ENCODE measurements around the gene POLR1C. TPM values are rescaled to one million over a fixed set of nuclear protein-coding genes. Genes with fewer than 3 reads are reported as not detected.
"Not testable (repeated sequence)": the region's sequence is repeated elsewhere in the genome, so short reads cannot be mapped to it uniquely, and the experiment has no call there.

Gene POLR1C
- total RNA-seq, 1 donor from 2014 or later = 36.2 TPM

DNA sequence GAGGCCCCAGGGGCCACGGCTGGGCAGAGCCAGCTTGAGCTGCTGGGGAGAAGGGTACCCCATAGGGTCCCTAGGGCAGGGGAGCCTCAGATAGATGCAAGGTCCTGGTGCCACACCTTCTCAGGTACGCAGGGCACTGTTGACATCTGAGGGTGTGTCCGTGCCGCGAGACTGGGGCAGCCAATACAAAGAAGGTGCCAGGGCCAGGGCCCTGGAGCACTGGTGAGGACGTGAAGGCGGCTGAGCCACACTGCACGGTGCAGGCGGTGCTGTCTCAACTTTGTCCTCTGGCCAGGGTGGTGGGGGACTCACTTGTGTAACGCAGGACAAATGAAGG is 6.1 kb upstream of the POLR1C start:
- DNase-seq = no peak

DNA sequence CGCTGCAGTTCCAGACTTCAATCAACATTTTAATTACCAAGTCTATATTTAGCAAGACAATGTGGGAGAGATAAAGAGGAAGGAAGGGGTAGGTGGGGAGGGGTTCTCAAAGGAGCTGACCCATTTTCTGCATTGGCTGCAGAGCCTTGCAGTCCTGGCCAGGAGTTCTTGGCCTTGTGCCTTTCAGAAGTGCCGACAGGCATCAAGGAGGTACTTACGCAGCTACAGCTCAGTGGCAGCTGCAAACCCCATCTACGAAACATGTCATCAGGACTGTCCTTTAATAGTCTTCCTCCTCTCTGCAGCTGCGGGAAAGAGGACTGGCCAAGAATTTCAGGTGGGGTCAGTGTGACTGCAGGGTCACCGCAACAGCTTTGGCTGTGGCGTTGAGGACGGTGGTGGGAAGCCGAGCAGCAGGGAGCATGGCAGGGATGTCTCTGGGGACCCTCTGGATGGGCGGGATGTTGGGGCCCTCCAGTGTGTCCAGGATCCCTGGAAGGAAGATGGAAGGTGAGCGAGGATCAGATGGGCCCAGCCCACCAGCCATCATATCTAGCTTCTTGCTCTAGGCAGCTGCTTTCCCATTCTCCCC is 5.0 kb upstream of the POLR1C start:
- DNase-seq = no peak

DNA sequence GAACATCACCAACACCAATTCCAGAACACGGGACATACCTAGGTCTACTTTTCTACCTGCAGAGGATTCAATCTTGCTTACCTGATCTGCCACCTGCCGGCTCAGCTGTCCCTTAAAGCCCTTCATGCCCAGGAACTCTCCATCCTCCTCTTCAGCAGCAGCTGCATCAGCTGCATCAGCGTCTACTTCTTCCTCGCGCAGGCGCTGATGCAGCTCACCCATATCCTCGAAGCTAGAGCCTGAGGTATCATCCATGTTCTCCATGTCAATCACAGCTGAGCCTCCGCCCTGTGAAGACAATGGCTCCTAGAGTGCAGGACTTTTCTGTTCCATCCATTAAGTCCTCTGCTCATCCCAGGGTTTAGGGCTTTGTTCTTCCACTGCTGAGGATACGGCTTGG is 1.1 kb upstream of the POLR1C start:
- DNase-seq = no peak

DNA sequence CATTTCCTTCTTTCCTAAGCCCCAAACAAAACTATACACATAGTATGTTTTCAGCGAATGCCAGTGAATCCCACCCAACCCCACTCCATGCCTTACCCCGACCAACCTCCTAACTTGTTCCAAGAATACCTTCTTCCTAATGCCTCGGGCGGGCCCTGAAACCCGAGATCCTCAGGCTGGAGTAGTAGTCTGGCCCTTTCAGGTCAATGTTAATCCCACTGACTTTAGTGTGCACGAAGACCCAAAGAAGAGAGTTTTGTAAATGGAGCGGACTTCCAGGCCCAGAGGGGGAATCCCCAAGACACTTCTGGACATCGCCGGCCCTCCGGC is 557 bp upstream of the POLR1C start:
- DNase-seq = no peak

- peak; percentile 32 for DNase-seq
These were observed 842 bp downstream of the POLR1C start for GRCh38 chr6:43517505-43518357.

- DNase-seq = no peak
These were observed 3.2 kb downstream of the POLR1C start for GRCh38 chr6:43520097-43520496.

DNA sequence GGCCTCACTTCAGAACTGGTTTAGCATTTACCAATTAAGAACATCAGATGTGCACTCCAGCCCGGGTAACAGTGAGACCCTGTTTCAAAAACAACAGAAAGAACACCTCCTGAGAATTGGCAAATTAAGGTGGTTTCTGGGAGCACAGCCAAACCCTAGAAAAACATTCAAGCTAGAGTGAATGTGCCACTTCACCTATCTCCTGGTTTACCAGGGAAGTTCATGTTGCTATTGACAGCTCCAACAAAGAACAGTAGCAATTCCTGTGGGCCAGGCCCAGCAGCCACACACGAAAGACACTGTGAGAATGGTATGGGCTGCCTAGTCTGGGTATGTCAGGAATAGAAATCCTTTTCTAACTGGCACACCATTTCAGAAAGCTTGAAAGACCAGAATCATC is 4.9 kb downstream of the POLR1C start:
- no peak for DNase-seq

DNA sequence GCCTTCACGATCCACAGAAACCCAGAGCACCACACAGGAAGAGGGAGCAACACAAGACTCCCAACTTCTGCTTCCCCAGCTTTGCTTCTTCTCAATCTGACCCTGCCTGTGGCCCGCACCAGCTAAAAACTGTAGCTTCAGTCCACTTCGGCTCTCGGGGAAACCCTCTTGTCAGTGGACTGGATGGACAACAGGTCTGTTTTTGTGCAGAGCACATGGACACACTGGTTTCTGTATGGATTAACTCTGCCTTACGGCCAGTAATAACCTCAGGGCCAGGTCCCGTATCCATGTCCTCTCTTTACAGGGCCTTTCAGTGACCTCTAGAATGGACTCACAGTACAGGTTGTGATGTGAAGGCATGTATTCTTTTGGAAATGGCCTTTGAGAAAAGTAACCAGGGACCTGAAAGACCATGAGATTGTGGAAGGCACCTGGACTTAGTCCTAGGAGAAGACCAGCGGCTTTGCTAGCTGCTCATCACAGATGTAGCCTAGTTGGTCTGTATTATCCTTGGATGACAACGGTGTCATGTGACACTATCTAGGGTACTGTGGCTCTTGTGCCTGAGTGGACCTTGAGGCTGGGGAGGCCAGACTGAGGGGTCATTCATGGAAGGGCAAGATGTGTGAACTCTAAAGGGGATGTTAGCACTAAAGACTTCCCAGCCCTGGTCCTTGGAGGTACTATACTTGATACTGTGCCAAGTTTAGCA is 5.8 kb downstream of the POLR1C start:
- DNase-seq = no peak

- DNase-seq = no peak
These were observed 6.4 kb downstream of the POLR1C start for GRCh38 chr6:43523284-43523683.

GRCh38 chr6:43524483-43524961 is 7.6 kb downstream of the POLR1C start:
- no peak for DNase-seq

GRCh38 chr6:43532201-43532600 is 15.3 kb downstream of the POLR1C start:
- no peak for DNase-seq

- not testable (repeated sequence) for DNase-seq
These were observed 22.1 kb downstream of the POLR1C start for GRCh38 chr6:43538986-43539385.

DNA sequence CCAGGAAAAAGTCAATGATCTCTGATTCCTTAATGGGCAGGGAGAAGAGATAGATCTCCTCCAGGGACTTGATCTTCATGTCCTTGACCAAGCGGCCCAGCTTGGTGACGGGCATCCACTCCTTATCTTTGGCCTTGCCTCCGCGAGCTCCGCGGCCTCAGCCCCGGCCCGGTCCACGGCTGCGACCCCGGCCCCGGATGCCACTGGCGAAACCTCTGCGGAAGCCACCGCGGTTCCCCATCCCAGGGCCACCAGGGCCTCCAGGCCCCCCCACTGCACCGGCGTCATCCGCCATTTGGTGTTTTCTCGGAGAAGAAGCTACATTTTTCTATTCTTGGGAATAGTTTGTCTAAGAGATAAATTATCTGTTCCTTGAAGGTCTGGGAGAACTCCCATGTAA is 22.5 kb downstream of the POLR1C start:
- not testable (repeated sequence) for DNase-seq

DNA sequence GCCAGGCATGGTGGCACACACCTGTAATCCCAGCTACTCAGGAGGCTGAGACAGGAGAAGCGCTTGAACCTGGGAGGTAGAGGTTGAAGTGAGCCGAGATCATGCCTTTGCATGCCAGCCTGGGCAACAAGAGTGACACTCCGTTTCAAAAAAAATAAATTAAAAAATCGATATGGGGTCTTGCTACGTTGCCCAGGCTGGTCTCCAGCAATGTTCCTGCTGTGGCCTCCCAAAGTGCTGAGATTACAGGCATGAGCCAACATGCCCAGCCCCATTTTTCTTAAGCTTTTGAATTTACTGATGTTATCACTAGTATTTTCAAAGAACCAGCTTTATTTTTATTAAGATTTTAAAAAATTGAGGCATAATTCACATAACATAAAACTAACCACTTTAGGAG is 23.6 kb downstream of the POLR1C start:
- no peak for DNase-seq

- no peak for DNase-seq
These were observed 25.0 kb downstream of the POLR1C start for GRCh38 chr6:43541774-43542471.

GRCh38 chr6:43544461-43544860 is 27.6 kb downstream of the POLR1C start:
- no peak for DNase-seq

GRCh38 chr6:43547222-43547621 is 30.3 kb downstream of the POLR1C start:
- no peak for DNase-seq

DNA sequence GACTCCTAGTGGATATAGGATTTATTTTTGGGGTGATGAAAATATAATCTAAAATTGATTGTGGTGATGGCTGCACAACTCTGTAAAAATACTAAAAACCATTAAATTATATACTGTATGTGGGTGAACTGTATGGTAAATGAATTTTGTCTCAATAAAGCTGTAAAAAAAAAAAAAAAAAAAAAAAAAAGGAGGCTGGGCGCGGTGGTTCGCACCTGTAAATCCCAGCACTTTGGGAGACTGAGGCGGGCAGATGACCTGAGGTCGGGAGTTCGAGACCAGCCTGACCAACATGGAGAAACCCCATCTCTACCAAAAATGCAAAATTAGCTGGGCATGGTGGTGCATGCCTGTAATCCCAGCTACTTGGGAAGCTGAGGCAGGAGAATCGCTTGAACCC is 40.7 kb downstream of the POLR1C start:
- not testable (repeated sequence) for DNase-seq

DNA sequence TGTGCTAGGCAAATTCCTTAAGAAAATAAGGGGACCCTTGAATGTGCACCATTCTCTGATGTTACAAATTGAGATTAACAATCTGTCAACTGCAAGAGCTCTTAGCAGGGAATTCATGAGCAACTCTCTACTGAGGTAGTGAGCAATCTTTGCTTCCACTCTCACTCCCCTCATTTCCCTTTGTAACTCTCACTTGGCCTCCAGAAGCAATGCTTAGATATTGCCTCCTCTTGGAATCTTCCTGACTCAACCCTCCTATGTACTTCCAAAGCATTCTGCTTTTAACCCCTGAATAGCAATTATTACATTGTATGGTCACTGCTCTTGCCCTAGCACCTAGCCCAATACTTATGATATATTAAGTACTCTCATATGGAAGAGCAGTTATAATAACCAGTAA is 42.4 kb downstream of the POLR1C start:
- DNase-seq = no peak

DNA sequence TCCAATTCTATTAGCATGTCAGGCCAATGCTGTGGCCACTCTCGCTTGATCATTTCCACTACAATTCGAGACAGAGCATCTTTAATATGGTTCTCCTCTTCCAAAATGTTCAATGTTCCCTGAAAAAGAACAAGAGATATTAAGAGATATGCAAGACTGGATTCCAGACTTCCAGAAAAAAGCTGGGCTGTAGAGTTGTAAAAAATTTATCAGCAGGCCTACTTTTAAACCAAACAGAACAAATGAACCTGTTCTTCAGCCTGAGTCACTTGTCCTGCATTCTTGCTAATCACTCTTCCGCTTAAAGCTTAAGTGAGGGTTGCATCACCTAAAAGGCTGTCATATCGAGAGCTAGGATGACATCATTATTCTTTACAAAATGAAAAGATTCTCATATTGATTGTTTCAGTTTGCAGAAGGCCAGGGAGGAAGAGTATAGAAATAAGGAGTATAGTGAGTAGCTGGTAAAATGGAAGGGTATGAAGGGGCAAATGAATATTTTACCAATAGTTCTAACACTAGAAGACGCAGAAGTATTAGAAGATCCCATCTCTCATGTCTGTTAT is 54.1 kb downstream of the POLR1C start:
- no peak for DNase-seq

Data from dermis blood vessel endothelial cell (primary cell).